GM19395 (cell line): ENCODE data around the gene RPGR.
A peak's percentile ranks its signal among the peaks of the same experiment; 100 is the strongest.

Source experiments
- ATAC-seq: cut with Tn5 transposase; IDR thresholded peaks from one replicate; pipeline ENCODE4 v1.9.1; 2021; ENCODE audit warnings: mild to moderate bottlenecking, moderate library complexity; ENCODE audit not compliant: unreplicated experiment

The RPGR gene

GRCh38 chrX:38327007-38327774 lies at the start of gene RPGR:
Gene RPGR (minus strand): TSS chrX:38327509. CDS start chrX:38327367, 142 bp downstream.
- peak; percentile 97 for ATAC-seq

GRCh38 chrX:38376747-38377146 lies 49.4 kb upstream of the RPGR start:
- ATAC-seq, result no peak

GRCh38 chrX:38375891-38376290 lies 48.6 kb upstream of the RPGR start:
- no peak for ATAC-seq

GRCh38 chrX:38374431-38374830 lies 47.1 kb upstream of the RPGR start:
- ATAC-seq, result no peak

GRCh38 chrX:38371641-38372040 lies 44.3 kb upstream of the RPGR start:
- no peak for ATAC-seq

GRCh38 chrX:38368774-38369173 lies 41.5 kb upstream of the RPGR start:
- no peak for ATAC-seq

- no peak for ATAC-seq
Measured at GRCh38 chrX:38365954-38366353, 38.6 kb upstream of the RPGR start.

GRCh38 chrX:38363046-38363445 lies 35.7 kb upstream of the RPGR start:
- ATAC-seq, result no peak

GRCh38 chrX:38357747-38358673 lies 30.7 kb upstream of the RPGR start:
- ATAC-seq, result no peak

- no peak for ATAC-seq
Measured at GRCh38 chrX:38356401-38356800, 29.1 kb upstream of the RPGR start.

- no peak for ATAC-seq
Measured at GRCh38 chrX:38352362-38352761, 25.1 kb upstream of the RPGR start, which contains the start of gene OTC. Gene OTC (plus strand): TSS chrX:38352604. CDS start chrX:38352697, 93 bp downstream.

- no peak for ATAC-seq
Measured at GRCh38 chrX:38351346-38351745, 24.0 kb upstream of the RPGR start.

- ATAC-seq, result peak; percentile 67
Measured at GRCh38 chrX:38347136-38347535, 19.8 kb upstream of the RPGR start.

- ATAC-seq, result no peak
Measured at GRCh38 chrX:38346150-38346549, 18.8 kb upstream of the RPGR start.

GRCh38 chrX:38342853-38343778 lies 15.8 kb upstream of the RPGR start:
- ATAC-seq, result no peak

- no peak for ATAC-seq
Measured at GRCh38 chrX:38341442-38341841, 14.1 kb upstream of the RPGR start.

- no peak for ATAC-seq
Measured at GRCh38 chrX:38336538-38337240, 9.4 kb upstream of the RPGR start.

GRCh38 chrX:38335382-38335781 lies 8.1 kb upstream of the RPGR start:
- ATAC-seq, result no peak

- ATAC-seq, result peak; percentile 62
Measured at GRCh38 chrX:38332505-38332904, 5.2 kb upstream of the RPGR start.

- ATAC-seq, result peak; percentile 3
Measured at GRCh38 chrX:38327775-38328081, 419 bp upstream of the RPGR start.
